Pancreas (tissue), 10 donors: ENCODE results near the gene ANKS6. TPM values are rescaled to one million over a fixed set of nuclear protein-coding genes. Genes with fewer than 3 reads are reported as not detected.

Source experiments
- ATAC-seq, 4 donors: fragments of 200-7000 bp; cut with Tn5 transposase; one replicate each; pipeline versions ENCODE4 v1.8.0 to v1.9.1; 2020; ENCODE audit warnings: mild to moderate bottlenecking in 4 of 4, moderate library complexity in 4 of 4
- DNase-seq, 6 donors: peaks; one replicate each; pipeline ENCODE4 v3.0.0-alpha.2; 2020
- FAIRE-seq: peaks from 2 replicates; lab custom pipeline; 2012; peaks lifted over from hg19 to GRCh38; lab: Jason Lieb, UNC
- H3K27ac ChIP-seq, 4 donors: fragments of 200-600 bp; sonication (generic); 1 replicate in 3 of 4; 2 replicates in 1 of 4; pipeline versions ENCODE4 v1.5.0 to v1.8.0; 2020
- H3K27me3 ChIP-seq, 4 donors: fragments of 200-600 bp; one replicate each; pipeline ENCODE4 v1.8.0; 2021
- H3K36me3 ChIP-seq, 3 donors: fragments of 200-600 bp; sonication (generic) in 1 of 3; one replicate each; pipeline versions ENCODE4 v1.5.0 to v1.8.0; 2020 to 2021
- H3K4me1 ChIP-seq, 3 donors: fragments of 200-600 bp; one replicate each; pipeline ENCODE4 v1.8.0; 2021
- H3K4me3 ChIP-seq, 4 donors: fragments of 200-600 bp; sonication (generic) in 2 of 4; one replicate each; pipeline versions ENCODE4 v1.5.0 to v1.8.0; 2020 to 2021
- H3K9me3 ChIP-seq, 4 donors: fragments of 200-600 bp; one replicate each; pipeline ENCODE4 v1.8.0; 2021
- CTCF ChIP-seq, 4 donors: fragments of 200-600 bp; sonication (generic) in 3 of 4; IDR thresholded peaks; one replicate each; pipeline versions ENCODE4 v1.5.0 to v1.8.0; 2021; ENCODE audit warnings: antibody characterized with exemption in 4 of 4
- WGBS, 2 donors: extraction: QIAGEN DNeasy Blood & Tissue Kit; methylation state at CpG; one replicate each; pipeline ENCODE4 v1.1.7; 2013; 5-methylcytosine and 5-hydroxymethylcytosine counted together
- intact Hi-C, 3 donors: fragments of 100-400 bp; cut with DNase I; formaldehyde crosslinking; loops; one replicate each; pipeline versions ENCODE4 v1.11.1 to v1.14.2; 2022
- polyA plus RNA-seq, 2 donors: library from polyadenylated mRNA; stranded (reverse); fragments of 200-250 nt; gene quantifications; one replicate each; pipeline ENCODE4 v1.2.3, GENCODE V29; 2013
- total RNA-seq, 6 donors: library from RNA; stranded (reverse); fragmentation: NEBNext Ultra II Directional in 4 of 6; extraction: Animal tissue kit (Norgen Biotek cat#: 25700) in 4 of 6; gene quantifications; one replicate each; pipeline versions ENCODE4 v1.2.1 to v1.2.4, GENCODE V29; 2021 to 2023
- donor health status: healthy with polysubstance abuse.
- donor health status: DM: no; HTN: no; CAD: no; lungs with moderate emphysema.
- donor health status: DM: no; HTN: no; CAD: no.
- donor health status: control.
- donor health status: control.
- donor health status: Bipolar disorder and iron deficiency.
- donor health status: DM: yes; HTN: yes; CAD: no.
- donor health status: DM: no; HTN: no; CAD: no.
- donor health status: DM: no; HTN: no; CAD: no.
- donor health status: DM: yes; HTN: yes; CAD: no.

ANKS6 gene
- 10 to 100 TPM; 10.6 to 17.6 (median 11.9) TPM for total RNA-seq
- 10 to 100 TPM; 17.4 to 20.6 TPM for polyA plus RNA-seq

DNA sequence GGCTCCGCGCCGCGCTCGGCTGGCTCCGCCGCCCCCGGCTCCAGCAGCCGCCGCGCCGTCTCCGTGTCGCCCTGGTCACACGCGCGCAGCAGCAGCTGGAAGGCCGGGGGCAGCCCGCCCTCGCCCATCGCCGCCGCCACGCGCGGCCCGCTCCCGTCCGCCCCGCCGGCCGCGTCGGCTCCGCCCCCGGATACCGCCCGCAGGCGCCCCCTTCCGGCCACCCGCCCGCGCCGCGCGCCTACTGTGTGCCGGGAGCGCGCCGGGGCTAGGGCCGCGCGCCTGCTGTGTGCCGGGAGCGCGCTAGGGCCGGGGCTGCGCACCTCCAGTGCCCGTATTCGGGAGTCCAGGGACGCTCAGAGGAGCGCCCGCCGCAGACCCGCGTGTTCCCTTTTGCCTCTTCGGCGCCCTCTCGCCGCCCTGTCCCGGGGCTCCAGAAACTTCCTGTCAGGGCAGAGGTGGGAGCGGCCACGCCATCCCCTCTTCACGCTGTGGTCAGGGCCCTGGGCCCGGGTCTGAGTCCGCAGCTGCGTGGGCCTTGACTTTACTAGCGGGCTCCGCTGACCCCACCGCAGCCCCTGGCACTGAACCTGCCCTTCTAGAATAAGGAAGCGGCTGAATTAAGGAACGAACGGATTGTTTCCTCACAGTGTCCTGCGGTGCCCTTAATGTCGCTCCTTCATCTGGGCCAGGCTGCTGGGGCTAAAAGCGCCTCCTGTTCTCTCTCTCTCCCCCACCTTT is at the start of gene ANKS6:
TSS of gene ANKS6 (minus strand) at position 192 of the 738 bp plus-strand sequence. CDS start at position 128, 64 bp downstream.
- DNase-seq = peak; percentile 79 to 99 (median 90)
- Histone ChIP-seq H3K27ac (peak within 1 kb of the TSS; percentile 35 to 74 (median 56)), H3K4me1 (peaks cover 0 to 7% (median 0%) of the 10 kb centered on the region in 3 donors), H3K36me3 (no peaks in the 10 kb centered on the region), H3K27me3 (no peaks in the 10 kb centered on the region), H3K4me3 (peak within 1 kb of the TSS; percentile 53 to 81 (median 61)), H3K9me3 (no peaks in the 10 kb centered on the region)
- TF ChIP-seq CTCF (IDR thresholded peaks at IDR 0.05) = peak; percentile 15 to 34 (median 24)
- 5 to 16% methylated on average over 24 to 86 of the region's 86 CpGs for WGBS, 2 donors
- FAIRE-seq = no peak
- ATAC-seq = peak; percentile 94 to 95 (median 95)
- intact Hi-C loops = no loop called here

DNA sequence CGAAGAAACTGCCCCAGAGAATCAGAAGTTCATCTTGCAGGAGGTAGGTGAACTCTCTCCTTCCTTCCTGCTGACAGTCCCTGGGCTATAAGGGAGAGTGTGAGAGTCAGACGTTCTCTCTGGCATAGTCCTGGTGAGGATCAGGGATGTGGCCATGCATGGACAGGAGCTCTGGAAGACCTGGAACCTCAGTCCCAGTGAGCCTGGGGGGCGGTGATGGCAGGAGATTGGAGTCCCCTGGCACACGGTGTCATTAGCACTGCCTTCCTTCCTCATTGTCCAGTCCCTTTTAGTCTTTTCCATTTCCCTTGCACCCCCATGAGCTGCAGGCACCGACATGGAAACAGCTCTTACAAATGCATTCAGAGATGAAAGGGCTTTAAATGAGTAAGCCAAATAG is 49.7 kb upstream of the ANKS6 start:
- H3K9me3 ChIP-seq = no peaks in the 10 kb centered on the region
- no peak for DNase-seq
- no peaks in the 10 kb centered on the region for H3K36me3 ChIP-seq
- H3K4me1 ChIP-seq = peaks cover 0 to 8% (median 0%) of the 10 kb centered on the region in 3 donors
- no peak overlapping the region for H3K4me3 ChIP-seq
- H3K27ac ChIP-seq = no peak overlapping the region
- no peak for ATAC-seq
- no peaks in the 10 kb centered on the region for H3K27me3 ChIP-seq
- 89 to 91% methylated on average over 5 of the region's 5 CpGs for WGBS, 2 donors
- intact Hi-C loops = loop anchor here in 1 of 3 donors (5.0 kb wide), 1 partner anchor 151 kb away; no protein-coding TSS in a partner anchor
- no peak for TF ChIP-seq CTCF (IDR thresholded peaks at IDR 0.05)
- no peak for FAIRE-seq

DNA sequence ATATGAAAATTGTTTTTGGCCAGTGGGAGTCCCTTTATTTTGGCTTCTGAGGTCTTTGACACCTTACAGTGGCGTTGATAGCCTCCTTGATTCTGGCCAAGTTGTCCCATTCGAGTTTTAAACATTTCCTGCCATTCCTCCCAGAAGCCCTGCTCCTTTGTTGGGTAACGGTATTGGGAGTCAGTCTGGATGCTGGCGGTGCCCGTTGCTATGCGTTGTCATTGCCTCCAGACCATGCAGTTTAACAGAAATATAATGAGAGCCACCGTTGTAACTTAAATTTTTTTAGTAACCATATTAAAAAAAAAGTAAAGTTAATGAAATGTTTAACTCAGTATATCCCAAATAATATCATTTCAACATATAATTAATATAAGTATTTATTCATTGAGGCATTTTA is 46.2 kb upstream of the ANKS6 start:
- TF ChIP-seq CTCF (IDR thresholded peaks at IDR 0.05) = no peak
- H3K9me3 ChIP-seq = no peaks in the 10 kb centered on the region

GRCh38 chr9:98839724-98840123 is 43.4 kb upstream of the ANKS6 start:
- H3K9me3 ChIP-seq = no peaks in the 10 kb centered on the region
- H3K4me1 ChIP-seq = no peaks in the 10 kb centered on the region
- no peak for TF ChIP-seq CTCF (IDR thresholded peaks at IDR 0.05)
- no peak for ATAC-seq
- FAIRE-seq = no peak
- intact Hi-C loops = no loop called here
- H3K4me3 ChIP-seq = no peak overlapping the region
- H3K36me3 ChIP-seq = no peaks in the 10 kb centered on the region
- no peak overlapping the region for H3K27ac ChIP-seq
- H3K27me3 ChIP-seq = no peaks in the 10 kb centered on the region
- DNase-seq = no peak
- WGBS, 2 donors = 68 to 91% methylated on average over 4 of the region's 4 CpGs

More for the DNA sequence above, 46.2 kb upstream of the ANKS6 start:
- Histone ChIP-seq H3K4me1 (no peaks in the 10 kb centered on the region), H3K27me3 (no peaks in the 10 kb centered on the region), H3K36me3 (no peaks in the 10 kb centered on the region), H3K4me3 (no peak overlapping the region), H3K27ac (no peak overlapping the region)
- WGBS, 2 donors = 87 to 90% methylated on average over 7 of the region's 7 CpGs
- DNase-seq = no peak
- intact Hi-C loops = no loop called here
- FAIRE-seq = no peak
- no peak for ATAC-seq
